PC-9 (cell line): Measurements from ENCODE around the gene GAN. TPM values are rescaled to one million over a fixed set of nuclear protein-coding genes. Genes with fewer than 3 reads are reported as not detected.

Experiments used
- BruUV-seq: library from RNA; stranded (reverse); fragments of 400-500 nt; replicated peaks from 2 replicates; lab custom pipeline; 2021; lab: Mats Ljungman, UMichigan
- CTCF ChIA-PET: fragments of 300-600 bp; sonication (Branson Sonifier 250); formaldehyde crosslinking; loops from one replicate; lab custom pipeline; 2022; ENCODE audit warnings: antibody characterized with exemption; lab: Charles Lee
- POLR2A ChIA-PET: fragments of 300-600 bp; sonication (Branson Sonifier 250); formaldehyde crosslinking; loops from one replicate; lab custom pipeline; 2022; ENCODE audit warnings: antibody characterized with exemption; ENCODE audit not compliant: unreplicated experiment; lab: Charles Lee
- DNase-seq, 2 experiments: peaks; one replicate each; pipeline versions ENCODE4 v3.0.0 to v3.0.0-alpha.2; 2015 to 2022; ENCODE audit warnings: mixed read lengths in 1 of 2
- H2AFZ ChIP-seq: fragments of 200-600 bp; sonication (generic); 2 replicates; pipeline ENCODE4 v1.8.1; 2017; ENCODE audit warnings: antibody characterized with exemption
- H3F3A ChIP-seq: fragments of 200-600 bp; sonication (generic); 2 replicates; pipeline ENCODE4 v1.8.1; 2017; ENCODE audit warnings: antibody characterized with exemption, mild to moderate bottlenecking, low read depth; ENCODE audit not compliant: insufficient read depth
- H3K27ac ChIP-seq: fragments of 200-600 bp; sonication (generic); 2 replicates; pipeline ENCODE4 v1.6.1; 2016; ENCODE audit warnings: mixed run types
- H3K27me3 ChIP-seq: fragments of 200-600 bp; sonication (generic); 2 replicates; pipeline ENCODE4 v1.6.1; 2016; ENCODE audit warnings: low read depth, mixed run types; ENCODE audit not compliant: insufficient read depth
- H3K36me3 ChIP-seq: fragments of 200-600 bp; sonication (generic); 2 replicates; pipeline ENCODE4 v1.6.1; 2016; ENCODE audit warnings: low read depth, mixed run types
- H3K4me1 ChIP-seq: fragments of 200-600 bp; sonication (generic); replicated peaks from 2 replicates; pipeline ENCODE4 v1.6.1; 2016; ENCODE audit warnings: mixed run types; ENCODE audit not compliant: insufficient read depth
- H3K4me2 ChIP-seq: fragments of 200-600 bp; sonication (generic); 2 replicates; pipeline ENCODE4 v1.6.1; 2017; ENCODE audit warnings: mixed run types
- H3K4me3 ChIP-seq: fragments of 200-600 bp; sonication (generic); 2 replicates; pipeline ENCODE4 v1.6.1; 2016; ENCODE audit warnings: mixed run types
- H3K79me2 ChIP-seq: fragments of 200-600 bp; sonication (generic); 2 replicates; pipeline ENCODE4 v1.6.1; 2017; ENCODE audit warnings: low read depth, mixed run types
- H3K9me2 ChIP-seq: fragments of 200-600 bp; sonication (generic); 2 replicates; pipeline ENCODE4 v1.8.1; 2017; ENCODE audit warnings: mild to moderate bottlenecking; ENCODE audit not compliant: insufficient read depth
- H3K9me3 ChIP-seq: fragments of 200-600 bp; sonication (generic); 2 replicates; pipeline ENCODE4 v1.8.1; 2016; ENCODE audit warnings: low read depth; ENCODE audit not compliant: insufficient read depth
- H4K20me1 ChIP-seq: fragments of 200-600 bp; sonication (generic); 2 replicates; pipeline ENCODE4 v1.8.1; 2017; ENCODE audit not compliant: insufficient read depth
- EZH2 ChIP-seq: fragments of 200-600 bp; sonication (generic); IDR thresholded peaks from 2 replicates; pipeline ENCODE4 v1.8.0; 2017; ENCODE audit warnings: antibody characterized with exemption, low read depth
- intact Hi-C: fragments of 100-400 bp; cut with micrococcal nuclease; formaldehyde crosslinking; loops from one replicate; pipeline ENCODE4 v1.10.0; 2022; ENCODE audit not compliant: unreplicated experiment
- total RNA-seq: library from RNA; stranded (reverse); gene quantifications from 2 replicates; pipeline ENCODE4 v1.2.3, GENCODE V29; 2021
- TF ChIP-seq, protein P1 (sequence below): fragments of 200-600 bp; sonication (generic); conservative IDR thresholded peaks from 2 replicates; pipeline ENCODE4 v1.6.1; 2017; ENCODE audit warnings: mixed run types, antibody characterized with exemption, mild to moderate bottlenecking, moderate library complexity

GAN gene
- total RNA-seq, 1 experiment from 2014 or later, result 11.9 TPM

GRCh38 chr16:81384006-81384405 is 69.2 kb downstream of the GAN start:
- ChIA-PET CTCF (no interaction called here), POLR2A (no interaction called here)
- Histone ChIP-seq H2AFZ (no peak overlapping the region), H3K9me2 (no peaks in the 10 kb centered on the region), H3K27ac (no peak overlapping the region), H3K4me3 (no peak overlapping the region), H3K27me3 (no peaks in the 10 kb centered on the region), H3K9me3 (no peaks in the 10 kb centered on the region), H3K4me2 (no peak overlapping the region), H3K4me1 (no peaks in the 10 kb centered on the region), H4K20me1 (no peaks in the 10 kb centered on the region), H3K79me2 (no peaks in the 10 kb centered on the region), H3F3A (no peaks in the 10 kb centered on the region), H3K36me3 (no peaks in the 10 kb centered on the region; the same call in 1 of the 2 replicates)
- TF ChIP-seq, protein P1, sequence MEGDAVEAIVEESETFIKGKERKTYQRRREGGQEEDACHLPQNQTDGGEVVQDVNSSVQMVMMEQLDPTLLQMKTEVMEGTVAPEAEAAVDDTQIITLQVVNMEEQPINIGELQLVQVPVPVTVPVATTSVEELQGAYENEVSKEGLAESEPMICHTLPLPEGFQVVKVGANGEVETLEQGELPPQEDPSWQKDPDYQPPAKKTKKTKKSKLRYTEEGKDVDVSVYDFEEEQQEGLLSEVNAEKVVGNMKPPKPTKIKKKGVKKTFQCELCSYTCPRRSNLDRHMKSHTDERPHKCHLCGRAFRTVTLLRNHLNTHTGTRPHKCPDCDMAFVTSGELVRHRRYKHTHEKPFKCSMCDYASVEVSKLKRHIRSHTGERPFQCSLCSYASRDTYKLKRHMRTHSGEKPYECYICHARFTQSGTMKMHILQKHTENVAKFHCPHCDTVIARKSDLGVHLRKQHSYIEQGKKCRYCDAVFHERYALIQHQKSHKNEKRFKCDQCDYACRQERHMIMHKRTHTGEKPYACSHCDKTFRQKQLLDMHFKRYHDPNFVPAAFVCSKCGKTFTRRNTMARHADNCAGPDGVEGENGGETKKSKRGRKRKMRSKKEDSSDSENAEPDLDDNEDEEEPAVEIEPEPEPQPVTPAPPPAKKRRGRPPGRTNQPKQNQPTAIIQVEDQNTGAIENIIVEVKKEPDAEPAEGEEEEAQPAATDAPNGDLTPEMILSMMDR, result no peak
- TF ChIP-seq EZH2, result no peak
- no peak for DNase-seq
- intact Hi-C loops, result no loop called here
- BruUV-seq, result no TSS peak

GRCh38 chr16:81385031-81385756 is 70.4 kb downstream of the GAN start:
- Histone ChIP-seq H2AFZ (no peak overlapping the region), H3K4me2 (no peak overlapping the region), H3F3A (no peaks in the 10 kb centered on the region), H3K9me3 (no peaks in the 10 kb centered on the region), H3K27me3 (no peaks in the 10 kb centered on the region), H3K4me3 (no peak overlapping the region), H3K4me1 (no peaks in the 10 kb centered on the region), H3K27ac (no peak overlapping the region), H4K20me1 (no peaks in the 10 kb centered on the region), H3K36me3 (no peaks in the 10 kb centered on the region; the same call in 1 of the 2 replicates), H3K9me2 (no peaks in the 10 kb centered on the region), H3K79me2 (no peaks in the 10 kb centered on the region)
- intact Hi-C loops, result no loop called here
- no TSS peak for BruUV-seq
- TF ChIP-seq EZH2, result no peak
- TF ChIP-seq, protein P1, result no peak
- DNase-seq, result no peak
- CTCF ChIA-PET, result interaction anchor here (0.6 kb wide), 2 partner anchors 145 to 246 kb away, joined by 3 to 4 read pairs; no protein-coding TSS in a partner anchor
- POLR2A ChIA-PET, result no interaction called here

DNA sequence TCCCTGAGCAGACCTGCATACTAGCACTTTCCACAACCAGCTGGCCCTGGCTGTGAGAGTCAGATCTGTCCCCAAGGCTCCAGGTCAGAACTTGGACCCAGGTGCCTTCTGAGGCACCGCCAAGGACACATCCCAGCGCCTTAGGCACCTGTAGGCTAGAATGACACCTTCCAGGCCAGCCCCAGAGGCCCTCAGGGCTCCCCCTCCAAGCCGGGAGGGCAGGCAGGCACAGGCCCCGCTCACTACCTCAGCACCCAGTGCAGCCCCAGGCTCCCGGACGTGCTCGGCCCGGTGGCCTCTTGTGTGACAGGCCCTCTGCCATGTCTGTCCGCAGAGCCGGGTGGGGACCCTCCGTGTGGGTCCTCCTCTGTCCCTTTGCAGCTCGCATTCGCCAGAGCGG is 73.6 kb downstream of the GAN start:
- H3K36me3 ChIP-seq, result no peaks in the 10 kb centered on the region
- H3K27me3 ChIP-seq, result no peaks in the 10 kb centered on the region
- no peak for DNase-seq
- H3K9me2 ChIP-seq, result no peaks in the 10 kb centered on the region
- TF ChIP-seq, protein P1, result no peak
- no peak for TF ChIP-seq EZH2
- no peaks in the 10 kb centered on the region for H3K9me3 ChIP-seq
- no peaks in the 10 kb centered on the region for H3K4me1 ChIP-seq
- no peaks in the 10 kb centered on the region for H3F3A ChIP-seq
- ChIA-PET CTCF (no interaction called here), POLR2A (no interaction called here)
- H3K4me3 ChIP-seq, result no peak overlapping the region
- no peaks in the 10 kb centered on the region for H3K79me2 ChIP-seq
- H4K20me1 ChIP-seq, result no peaks in the 10 kb centered on the region
- H3K27ac ChIP-seq, result no peak overlapping the region
- H3K4me2 ChIP-seq, result no peak overlapping the region
- intact Hi-C loops, result no loop called here
- H2AFZ ChIP-seq, result no peak overlapping the region
- BruUV-seq, result no TSS peak
